ENCODE data around the gene FAM13C.

The FAM13C gene

GRCh38 chr10:59222788-59223187, 139.6 kb downstream of the FAM13C start:
- Histone ChIP-seq H3K9me3 (replicated peaks in 1 of 11) (no peaks in the 10 kb centered on the region), H3K36me3 (no peaks in the 10 kb centered on the region), H3K4me2 (no peak overlapping the region), H3K27me3 (no peaks in the 10 kb centered on the region), H4K20me1 (no peaks in the 10 kb centered on the region), H3K27ac (no peak overlapping the region), H3K4me1 (no peaks in the 10 kb centered on the region), H3K9ac (no peak overlapping the region), H3K4me3 (no peak overlapping the region)
- no peak for TF ChIP-seq Cebpa-rat (IDR thresholded peaks at IDR 0.05)

GRCh38 chr10:59216178-59216869, 146.0 kb downstream of the FAM13C start:
- Histone ChIP-seq H3K27me3 (no peaks in the 10 kb centered on the region), H3K4me1 (no peaks in the 10 kb centered on the region), H4K20me1 (no peaks in the 10 kb centered on the region), H3K4me2 (no peak overlapping the region), H3K27ac (no peak overlapping the region), H3K9me3 (replicated peaks in 1 of 11) (no peaks in the 10 kb centered on the region), H3K36me3 (no peaks in the 10 kb centered on the region), H3K9ac (no peak overlapping the region), H3K4me3 (no peak overlapping the region)
- TF ChIP-seq Cebpa-rat (IDR thresholded peaks at IDR 0.05), result no peak

DNA sequence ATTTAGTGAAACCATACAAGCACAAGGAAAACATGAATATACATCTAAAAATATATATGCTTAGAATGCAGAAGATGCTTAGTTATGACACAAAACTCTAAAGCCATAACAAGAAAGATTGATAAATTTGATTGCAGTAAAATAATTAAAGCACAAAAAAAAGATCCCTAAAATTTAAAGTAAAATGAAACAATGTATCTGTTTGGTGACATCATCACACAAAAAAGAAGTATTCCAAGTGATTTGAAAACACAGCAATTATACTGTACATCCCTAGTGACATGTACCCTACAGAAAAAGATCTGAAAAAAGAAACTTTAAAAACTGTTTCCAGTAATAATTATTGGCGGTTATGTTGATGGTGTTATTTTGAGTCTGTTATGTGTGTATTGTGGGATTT, 148.2 kb downstream of the FAM13C start:
- H3K4me3 ChIP-seq, result no peak overlapping the region
- H3K9me3 ChIP-seq (replicated peaks in 1 of 11), result no peaks in the 10 kb centered on the region
- no peaks in the 10 kb centered on the region for H3K27me3 ChIP-seq
- H3K36me3 ChIP-seq, result no peaks in the 10 kb centered on the region
- no peaks in the 10 kb centered on the region for H4K20me1 ChIP-seq
- no peak overlapping the region for H3K9ac ChIP-seq
- H3K4me2 ChIP-seq, result no peak overlapping the region
- no peaks in the 10 kb centered on the region for H3K4me1 ChIP-seq
- TF ChIP-seq Cebpa-rat (IDR thresholded peaks at IDR 0.05), result no peak
- H3K27ac ChIP-seq, result no peak overlapping the region

DNA sequence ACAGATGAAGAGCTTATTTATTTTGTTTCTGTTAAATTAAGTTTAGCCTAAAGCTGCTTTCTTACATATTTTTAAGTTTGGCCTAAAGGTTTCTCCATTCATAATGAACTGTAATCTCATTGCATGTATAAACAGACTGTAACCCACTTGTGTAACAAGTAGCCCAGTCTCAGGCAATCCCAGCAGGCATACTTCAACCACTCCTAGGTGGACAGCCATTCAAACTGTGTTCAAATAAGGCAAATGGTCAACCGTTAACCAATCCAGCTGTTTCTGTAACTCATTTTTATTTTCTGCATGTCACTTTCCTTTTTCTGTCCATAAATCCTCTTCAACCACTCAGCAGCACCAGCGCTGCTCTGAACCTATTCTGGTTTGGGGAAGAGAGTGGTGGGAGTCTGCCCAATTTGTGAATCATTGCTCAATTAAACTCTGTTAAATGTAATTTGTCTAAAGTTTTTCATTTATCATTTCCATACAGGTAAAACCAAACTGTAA, 150.0 kb downstream of the FAM13C start:
- Histone ChIP-seq H3K4me1 (no peaks in the 10 kb centered on the region), H3K4me3 (no peak overlapping the region), H4K20me1 (no peaks in the 10 kb centered on the region), H3K27me3 (no peaks in the 10 kb centered on the region), H3K36me3 (no peaks in the 10 kb centered on the region), H3K27ac (no peak overlapping the region), H3K9me3 (replicated peaks in 1 of 11) (peaks cover 0 to 11% (median 4%) of the 10 kb centered on the region in 11 experiments; a peak in 7 of 22 replicates), H3K9ac (no peak overlapping the region), H3K4me2 (no peak overlapping the region)
- TF ChIP-seq Cebpa-rat (IDR thresholded peaks at IDR 0.05), result no peak

GRCh38 chr10:59206204-59206720, 156.1 kb downstream of the FAM13C start:
- no peak overlapping the region for H3K4me2 ChIP-seq
- peaks cover 0 to 13% (median 4%) of the 10 kb centered on the region in 11 experiments; a peak in 7 of 22 replicates for H3K9me3 ChIP-seq (replicated peaks in 1 of 11)
- no peak overlapping the region for H3K27ac ChIP-seq

More at GRCh38 chr10:59206204-59206720, 156.1 kb downstream of the FAM13C start:
- no peak overlapping the region for H3K4me3 ChIP-seq
- H4K20me1 ChIP-seq, result no peaks in the 10 kb centered on the region
- no peak overlapping the region for H3K9ac ChIP-seq
- no peaks in the 10 kb centered on the region; a peak in 1 of 22 replicates for H3K27me3 ChIP-seq
- no peaks in the 10 kb centered on the region for H3K4me1 ChIP-seq
- H3K36me3 ChIP-seq, result no peaks in the 10 kb centered on the region
- TF ChIP-seq Cebpa-rat (IDR thresholded peaks at IDR 0.05), result no peak

Measured in BLaER1 treated with 17β-estradiol and CSF1 and Interleukin-3, amounts not matched to agents 10 nM and 100 nM (cell line).